Loucy (cell line): ENCODE data around the gene HERC5.

Experiments used
- H2AFZ ChIP-seq: fragments of 200-600 bp; sonication (generic); 2 replicates; pipeline ENCODE4 v1.6.0; 2016; ENCODE audit warnings: antibody characterized with exemption, mild to moderate bottlenecking, low read length, moderate library complexity
- H3F3A ChIP-seq: fragments of 200-600 bp; 2 replicates; pipeline ENCODE4 v1.6.0; 2016; ENCODE audit warnings: antibody characterized with exemption, low read depth, mild to moderate bottlenecking
- H3K27me3 ChIP-seq: fragments of 200-600 bp; sonication (generic); 2 replicates; pipeline ENCODE4 v1.6.1; 2014; ENCODE audit warnings: low read length, mild to moderate bottlenecking; ENCODE audit not compliant: insufficient read depth, poor library complexity, severe bottlenecking
- H3K36me3 ChIP-seq: fragments of 200-600 bp; sonication (generic); 2 replicates; pipeline ENCODE4 v1.6.1; 2016; ENCODE audit warnings: low read length; ENCODE audit not compliant: insufficient read depth
- H3K4me1 ChIP-seq: fragments of 200-600 bp; sonication (generic); 2 replicates; pipeline ENCODE4 v1.5.1; 2014; ENCODE audit warnings: low read length, mild to moderate bottlenecking; ENCODE audit not compliant: insufficient read depth, poor library complexity, severe bottlenecking
- H3K4me2 ChIP-seq: fragments of 200-600 bp; sonication (generic); 2 replicates; pipeline ENCODE4 v1.6.0; 2014; ENCODE audit warnings: antibody characterized with exemption, low read length, low read depth, mild to moderate bottlenecking; ENCODE audit not compliant: poor library complexity, severe bottlenecking
- H3K4me3 ChIP-seq: fragments of 200-600 bp; sonication (generic); 2 replicates; pipeline ENCODE4 v1.5.1; 2014; ENCODE audit warnings: low read length, mild to moderate bottlenecking, mixed read lengths; ENCODE audit not compliant: poor library complexity, severe bottlenecking
- H3K79me2 ChIP-seq: fragments of 200-600 bp; sonication (generic); 2 replicates; pipeline ENCODE4 v1.6.1; 2014; ENCODE audit warnings: low read length; ENCODE audit not compliant: insufficient read depth
- H3K9ac ChIP-seq: fragments of 200-600 bp; sonication (generic); 2 replicates; pipeline ENCODE4 v1.6.0; 2014; ENCODE audit warnings: mild to moderate bottlenecking, low read depth, low read length, moderate library complexity; ENCODE audit not compliant: poor library complexity, severe bottlenecking
- H3K9me2 ChIP-seq: fragments of 200-600 bp; sonication (generic); replicated peaks from 2 replicates; pipeline ENCODE4 v1.6.1; 2016; ENCODE audit warnings: low read depth, low read length, mixed read lengths
- H3K9me3 ChIP-seq: fragments of 200-600 bp; sonication (generic); 2 replicates; pipeline ENCODE4 v1.6.1; 2014; ENCODE audit warnings: mild to moderate bottlenecking, antibody characterized with exemption, low read length, low read depth; ENCODE audit not compliant: insufficient read depth
- H4K20me1 ChIP-seq: fragments of 200-600 bp; sonication (generic); 2 replicates; pipeline ENCODE4 v1.6.0; 2014; ENCODE audit warnings: antibody characterized with exemption, low read length, mild to moderate bottlenecking; ENCODE audit not compliant: insufficient read depth, poor library complexity, severe bottlenecking
- EZH2phosphoT487 ChIP-seq: fragments of 200-600 bp; IDR thresholded peaks from 2 replicates; pipeline ENCODE4 v1.6.1; 2018; ENCODE audit warnings: antibody characterized with exemption, mild to moderate bottlenecking, moderate library complexity, borderline replicate concordance
- TF ChIP-seq, protein P1 (sequence below): fragments of 200-600 bp; sonication (generic); conservative IDR thresholded peaks from 2 replicates; pipeline ENCODE4 v1.5.1; 2014; ENCODE audit warnings: mild to moderate bottlenecking, antibody characterized with exemption, low read length

The HERC5 gene

DNA sequence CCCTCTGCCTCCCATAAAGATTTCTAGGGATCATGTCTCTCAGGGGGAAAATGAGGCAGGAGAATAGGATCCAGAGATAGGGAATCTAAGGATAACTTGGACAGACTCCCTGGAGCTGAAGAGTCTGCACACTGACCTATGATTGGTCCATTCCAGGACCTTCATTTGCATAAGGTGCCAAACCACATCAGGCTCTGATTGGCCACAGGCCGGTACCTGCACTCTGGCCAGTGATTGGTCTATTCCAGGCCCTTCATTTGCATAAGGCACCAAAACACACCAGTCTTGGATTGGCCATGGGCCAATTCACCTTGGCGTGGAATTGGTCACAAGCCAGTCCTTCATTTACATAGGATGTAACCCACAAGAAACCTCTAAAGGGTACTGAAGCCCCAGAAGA lies 4.0 kb upstream of the HERC5 start:
- Histone ChIP-seq H3K9me3 (no peaks in the 10 kb centered on the region), H3K9ac (no peak overlapping the region), H3K9me2 (no peaks in the 10 kb centered on the region), H3K36me3 (no peaks in the 10 kb centered on the region), H2AFZ (no peak overlapping the region), H3K4me1 (peaks cover 23% of the 10 kb centered on the region), H3F3A (no peaks in the 10 kb centered on the region), H3K4me3 (no peak overlapping the region), H3K79me2 (peaks cover 27% of the 10 kb centered on the region), H3K27me3 (no peaks in the 10 kb centered on the region), H3K4me2 (no peak overlapping the region), H4K20me1 (no peaks in the 10 kb centered on the region)
- TF ChIP-seq EZH2phosphoT487 = no peak
- TF ChIP-seq, protein P1, sequence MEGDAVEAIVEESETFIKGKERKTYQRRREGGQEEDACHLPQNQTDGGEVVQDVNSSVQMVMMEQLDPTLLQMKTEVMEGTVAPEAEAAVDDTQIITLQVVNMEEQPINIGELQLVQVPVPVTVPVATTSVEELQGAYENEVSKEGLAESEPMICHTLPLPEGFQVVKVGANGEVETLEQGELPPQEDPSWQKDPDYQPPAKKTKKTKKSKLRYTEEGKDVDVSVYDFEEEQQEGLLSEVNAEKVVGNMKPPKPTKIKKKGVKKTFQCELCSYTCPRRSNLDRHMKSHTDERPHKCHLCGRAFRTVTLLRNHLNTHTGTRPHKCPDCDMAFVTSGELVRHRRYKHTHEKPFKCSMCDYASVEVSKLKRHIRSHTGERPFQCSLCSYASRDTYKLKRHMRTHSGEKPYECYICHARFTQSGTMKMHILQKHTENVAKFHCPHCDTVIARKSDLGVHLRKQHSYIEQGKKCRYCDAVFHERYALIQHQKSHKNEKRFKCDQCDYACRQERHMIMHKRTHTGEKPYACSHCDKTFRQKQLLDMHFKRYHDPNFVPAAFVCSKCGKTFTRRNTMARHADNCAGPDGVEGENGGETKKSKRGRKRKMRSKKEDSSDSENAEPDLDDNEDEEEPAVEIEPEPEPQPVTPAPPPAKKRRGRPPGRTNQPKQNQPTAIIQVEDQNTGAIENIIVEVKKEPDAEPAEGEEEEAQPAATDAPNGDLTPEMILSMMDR = no peak

DNA sequence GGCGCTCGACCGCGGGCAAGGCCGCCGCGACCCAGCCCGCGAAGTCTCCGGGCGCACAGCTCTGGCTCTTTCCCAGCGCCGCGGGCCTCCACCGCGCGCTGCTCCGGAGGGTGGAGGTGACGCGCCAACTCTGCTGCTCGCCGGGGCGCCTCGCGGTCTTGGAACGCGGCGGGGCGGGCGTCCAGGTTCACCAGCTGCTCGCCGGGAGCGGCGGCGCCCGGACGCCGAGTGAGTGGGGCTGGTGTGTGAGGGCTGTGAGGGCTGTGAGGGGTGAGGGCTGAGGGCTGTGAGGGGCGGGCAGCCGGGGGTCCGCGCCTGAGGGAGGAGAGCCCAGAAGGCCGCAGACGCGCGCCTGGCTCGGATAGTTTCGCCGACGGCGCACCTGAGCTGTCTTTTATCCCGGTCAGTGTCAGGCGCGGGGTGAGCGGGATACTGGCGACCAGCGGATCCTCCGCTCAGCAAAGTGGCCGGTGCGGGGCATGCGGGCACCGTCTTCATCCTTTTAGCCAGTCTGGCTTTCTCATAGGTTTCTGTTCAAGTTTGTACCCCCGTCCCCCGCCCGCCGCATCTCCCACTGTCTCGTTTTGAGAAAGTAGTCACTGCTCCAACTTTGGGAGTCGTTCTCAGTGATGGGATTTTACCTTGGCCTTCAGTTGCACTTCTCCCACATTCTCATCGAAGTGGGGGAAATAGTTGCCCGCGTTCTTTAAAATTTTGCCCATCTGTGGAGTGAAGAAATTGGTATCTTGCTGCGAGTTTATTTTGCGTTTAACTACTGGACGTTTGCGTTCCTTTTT lies 586 bp downstream of the HERC5 start:
- H3K36me3 ChIP-seq = no peaks in the 10 kb centered on the region
- H3K4me1 ChIP-seq = peaks cover 53% of the 10 kb centered on the region
- peak overlapping the region; percentile 91 for H3K4me2 ChIP-seq
- peaks cover 4% of the 10 kb centered on the region for H4K20me1 ChIP-seq
- H3K9ac ChIP-seq = peak overlapping the region; percentile 78
- H3F3A ChIP-seq = no peaks in the 10 kb centered on the region
- no peaks in the 10 kb centered on the region for H3K27me3 ChIP-seq
- H3K9me2 ChIP-seq = no peaks in the 10 kb centered on the region
- H3K4me3 ChIP-seq = peak overlapping the region; percentile 77
- H3K9me3 ChIP-seq = no peaks in the 10 kb centered on the region
- H2AFZ ChIP-seq = peak overlapping the region; percentile 89
- TF ChIP-seq, protein P1 = no peak
- TF ChIP-seq EZH2phosphoT487 = no peak
- H3K79me2 ChIP-seq = peaks cover 39% of the 10 kb centered on the region

DNA sequence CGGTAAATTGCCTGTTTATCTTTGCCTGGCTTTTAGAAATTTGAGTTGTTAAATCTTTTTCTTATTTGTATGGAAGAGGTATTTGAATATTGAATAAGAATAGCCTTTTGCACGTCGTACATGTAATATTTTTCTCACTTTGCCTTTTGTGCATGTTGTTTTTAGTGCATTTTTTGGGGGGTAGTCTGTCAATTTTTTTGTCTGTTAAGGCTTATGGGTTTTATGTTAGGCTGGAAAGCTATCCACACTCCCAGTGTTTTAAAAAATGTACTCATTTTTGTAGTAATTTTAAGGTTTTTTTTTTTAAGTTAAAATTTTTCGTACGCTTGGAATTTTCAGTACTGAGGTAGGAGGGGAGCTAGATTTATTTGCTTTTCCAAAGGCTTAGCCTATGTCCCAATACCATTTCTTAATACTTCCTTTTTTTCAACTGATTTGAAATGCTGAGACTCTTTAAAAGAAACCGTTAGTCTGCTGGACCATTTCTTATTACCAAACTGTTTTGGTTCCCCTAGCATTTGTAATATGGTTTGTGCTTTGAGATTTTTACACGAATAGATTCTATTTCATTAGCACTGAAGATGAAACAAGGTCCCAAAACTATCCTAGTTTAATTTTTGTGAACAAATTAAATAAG lies 1.3 kb downstream of the HERC5 start:
- Histone ChIP-seq H3K9ac (peak overlapping the region; percentile 78), H3K9me2 (no peaks in the 10 kb centered on the region), H3K9me3 (no peaks in the 10 kb centered on the region), H4K20me1 (peaks cover 4% of the 10 kb centered on the region), H3K4me3 (peak overlapping the region; percentile 77), H3K79me2 (peaks cover 39% of the 10 kb centered on the region), H3F3A (no peaks in the 10 kb centered on the region), H3K4me1 (peaks cover 54% of the 10 kb centered on the region), H3K36me3 (no peaks in the 10 kb centered on the region), H2AFZ (peak overlapping the region; percentile 89), H3K4me2 (peak overlapping the region; percentile 91), H3K27me3 (no peaks in the 10 kb centered on the region)
- TF ChIP-seq, protein P1 = no peak
- TF ChIP-seq EZH2phosphoT487 = no peak
